HG03060 (cell line): Measurements from ENCODE around the gene CDX1.
"Not testable (repeated sequence)": the region's sequence is repeated elsewhere in the genome, so short reads cannot be mapped to it uniquely, and the experiment has no call there.

Experiments used
- ATAC-seq: cut with Tn5 transposase; IDR thresholded peaks from one replicate; pipeline ENCODE4 v1.9.1; 2021; ENCODE audit warnings: low read depth, moderate number of reproducible peaks; ENCODE audit not compliant: unreplicated experiment

CDX1 gene

DNA sequence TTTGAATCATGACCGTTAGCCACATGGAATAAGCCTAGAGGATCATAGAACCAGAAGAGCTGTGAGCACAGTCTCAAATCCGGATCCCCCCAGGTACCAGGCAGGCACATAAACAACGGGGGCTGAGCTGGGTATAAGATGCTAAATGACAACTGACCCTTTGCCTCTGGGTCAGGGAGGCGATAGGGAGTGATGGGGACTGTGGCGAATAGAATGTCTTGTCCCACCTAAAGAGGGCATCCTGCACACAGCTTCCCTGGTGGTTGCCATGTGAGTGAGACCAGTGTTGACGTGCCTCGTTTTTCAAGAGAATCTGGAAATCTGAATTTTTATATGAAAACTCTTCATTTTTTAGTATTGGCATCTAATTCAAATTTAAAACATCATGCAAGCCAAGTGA lies 56.9 kb downstream of the CDX1 start:
- no peak for ATAC-seq

DNA sequence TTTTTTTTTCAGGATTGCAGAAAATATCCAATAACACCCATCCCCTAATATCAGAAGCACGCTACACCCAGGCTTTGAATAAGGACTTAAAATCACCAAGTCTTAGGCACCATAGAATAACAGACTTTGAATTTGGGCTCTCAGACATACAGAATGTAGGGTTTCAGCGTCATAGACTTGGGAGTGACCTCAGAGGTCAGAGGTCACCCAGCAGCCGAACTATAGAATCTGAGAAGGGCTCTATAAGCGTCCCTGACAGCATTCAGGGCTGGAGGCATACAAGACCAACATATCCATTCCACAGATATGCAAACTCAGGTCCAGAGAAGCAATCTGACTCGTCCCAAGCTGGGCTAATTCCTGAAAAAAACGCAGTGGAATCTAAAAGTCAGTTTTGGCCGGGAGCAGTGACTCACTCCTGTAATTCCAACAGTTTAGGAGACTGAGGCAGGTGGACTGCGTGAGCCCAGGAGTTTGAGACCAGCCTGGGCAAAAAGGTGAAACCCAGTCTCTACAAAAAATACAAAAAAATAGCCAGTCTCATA lies 58.0 kb downstream of the CDX1 start:
- ATAC-seq, result no peak

DNA sequence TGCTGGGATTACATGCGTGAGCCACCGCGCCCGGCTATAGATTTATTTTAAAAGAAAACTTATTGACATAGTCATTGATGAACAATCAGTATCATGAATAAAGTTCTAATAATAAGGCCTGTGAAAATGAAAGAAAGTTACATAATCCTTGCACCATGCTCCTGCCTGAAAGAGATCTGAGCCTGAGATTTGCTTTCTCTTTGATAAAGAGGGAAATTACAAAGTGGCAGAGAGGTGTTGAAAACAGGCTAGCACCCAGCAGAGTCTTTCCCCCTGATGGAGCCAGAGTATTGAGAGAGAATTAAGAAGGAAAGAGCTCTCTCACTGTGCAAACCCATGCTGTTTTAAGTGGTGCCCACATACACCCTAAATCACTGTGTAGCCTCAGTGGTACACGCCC lies 60.5 kb downstream of the CDX1 start:
- ATAC-seq, result no peak

DNA sequence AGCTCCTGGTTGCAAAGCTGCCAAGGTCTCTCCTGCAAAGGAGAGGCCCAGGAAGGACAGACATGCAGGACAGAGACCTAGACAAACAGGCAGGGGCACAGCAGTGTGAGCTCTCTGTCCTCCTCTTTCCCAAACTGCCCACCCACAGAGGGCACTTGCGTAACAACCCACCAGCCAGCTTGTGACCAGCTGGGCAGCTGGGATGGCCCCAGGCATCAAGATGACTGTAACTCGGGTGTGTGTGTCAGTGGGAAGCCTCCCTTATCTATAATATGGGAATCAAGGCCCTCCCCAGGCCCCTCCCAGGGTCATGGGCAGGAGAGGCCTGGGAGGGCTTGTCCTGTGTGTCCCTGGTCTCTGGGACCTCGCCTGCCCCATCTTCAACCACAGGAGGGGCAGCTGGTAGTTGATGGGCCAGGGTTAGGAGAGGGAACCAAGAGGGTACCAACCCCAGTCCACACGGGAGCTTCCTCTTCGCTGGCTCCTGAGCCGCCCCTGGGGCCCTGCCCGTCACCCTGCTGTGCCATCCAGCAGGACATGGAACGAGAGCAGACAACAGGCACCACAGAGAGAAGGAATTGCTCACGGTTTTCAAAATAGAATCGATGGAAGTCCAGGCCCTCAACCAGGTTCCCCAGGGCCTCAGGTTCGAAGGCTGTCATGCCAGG lies 61.2 kb downstream of the CDX1 start:
- no peak for ATAC-seq

DNA sequence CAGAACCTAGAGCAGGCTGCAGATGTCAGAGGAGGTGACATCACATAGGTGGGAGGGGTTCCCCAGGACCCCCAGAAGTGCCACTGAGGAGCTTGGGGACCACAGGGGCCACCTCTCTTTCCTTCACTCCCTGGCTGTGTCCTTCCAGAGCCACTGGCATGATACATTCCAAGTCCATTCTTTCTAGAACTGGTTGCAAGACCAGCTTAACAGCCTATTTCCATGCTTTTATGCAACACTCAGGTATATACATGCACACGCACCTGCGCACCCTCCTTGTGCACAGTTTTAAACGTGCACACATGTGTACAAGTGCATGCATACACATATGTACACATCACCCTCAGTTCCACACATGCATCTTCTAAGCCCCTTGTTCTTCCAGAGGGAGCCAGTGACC lies 63.0 kb downstream of the CDX1 start:
- ATAC-seq, result no peak

DNA sequence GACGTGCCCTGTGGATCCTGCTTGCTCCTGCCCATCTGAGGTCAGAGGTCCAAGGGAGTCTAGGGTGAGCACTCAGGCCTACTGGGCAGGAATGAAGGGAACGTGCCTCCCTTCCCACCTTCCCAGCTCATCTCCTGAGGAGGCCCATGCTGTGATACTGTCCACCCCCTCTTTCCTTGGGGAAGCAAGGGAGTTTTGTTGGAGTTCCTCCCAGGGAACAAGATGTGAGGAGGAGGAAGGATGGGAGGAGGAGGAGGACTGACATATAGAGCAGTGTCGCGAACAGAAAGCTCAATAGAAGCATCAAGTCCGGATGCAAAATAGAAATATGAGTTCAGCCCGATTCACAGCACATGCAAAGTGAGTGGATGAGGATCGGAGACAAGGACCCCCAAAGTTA lies 64.3 kb downstream of the CDX1 start:
- ATAC-seq, result no peak

DNA sequence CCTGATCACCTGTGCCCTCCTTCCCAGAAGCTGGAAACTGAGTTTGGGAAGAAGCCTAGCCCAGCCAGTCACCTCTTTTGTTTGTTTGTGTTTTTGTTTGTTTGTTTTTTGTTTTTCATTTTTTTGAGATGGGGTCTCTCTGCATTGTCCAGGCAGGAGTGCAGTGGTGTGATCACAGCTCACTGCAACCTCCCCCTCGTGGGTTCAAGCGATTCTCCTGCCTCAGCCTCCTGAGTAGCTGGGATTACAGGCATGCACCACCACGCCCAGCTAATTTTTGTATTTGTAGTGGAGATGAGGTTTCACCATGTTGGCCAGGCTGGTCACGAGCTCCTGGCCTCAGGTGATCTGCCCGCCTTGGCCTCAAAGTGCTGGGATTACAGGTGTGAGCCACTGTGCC lies 67.1 kb downstream of the CDX1 start:
- not testable (repeated sequence) for ATAC-seq
